SK-N-SH (cell line): ENCODE measurements around the gene ADAMTS3. TPM values are rescaled to one million over a fixed set of nuclear protein-coding genes. Genes with fewer than 3 reads are reported as not detected.

Experiments
- CTCF ChIA-PET: fragments of 300-600, 350-600 bp; formaldehyde crosslinking; extraction: SDS; loops from one replicate; lab custom pipeline; 2021; lab: Yijun Ruan, JAX
- POLR2A ChIA-PET: fragments of 350-600 bp; sonication (Branson Sonifier 250); formaldehyde crosslinking; extraction: SDS; loops from one replicate; lab custom pipeline; 2020; ENCODE audit warnings: antibody characterized with exemption, inconsistent platforms; lab: Yijun Ruan, JAX
- DNase-seq: peaks from one replicate; pipeline ENCODE4 v3.0.0; 2012
- H2AFZ ChIP-seq: fragments of 200-600 bp; sonication (generic); 2 replicates; pipeline ENCODE4 v1.8.1; 2016; ENCODE audit warnings: antibody characterized with exemption, mild to moderate bottlenecking, low read depth
- H3F3A ChIP-seq: fragments of 200-600 bp; sonication (generic); replicated peaks from 2 replicates; pipeline ENCODE3; 2016; ENCODE audit warnings: antibody characterized with exemption, mild to moderate bottlenecking; ENCODE audit not compliant: insufficient read depth
- H3K27ac ChIP-seq, 2 experiments: fragments of 200-500 bp in 1 of 2; fragments of 200-600 bp in 1 of 2; sonication (Bioruptor generic) in 1 of 2; sonication (generic), shearing (Covaris generic) in 1 of 2; 2 replicates each; pipeline versions ENCODE4 v1.5.1 to v1.6.1; 2014 to 2016; ENCODE audit warnings: low read depth in 2 of 2, inconsistent platforms in 1 of 2, low read length in 1 of 2, mild to moderate bottlenecking in 1 of 2, mixed read lengths in 1 of 2
- H3K27me3 ChIP-seq: fragments of 200-600 bp; sonication (generic), shearing (Covaris generic); 2 replicates; pipeline ENCODE4 v1.6.1; 2016; ENCODE audit warnings: mixed run types; ENCODE audit not compliant: insufficient read depth
- H3K36me3 ChIP-seq, 2 experiments: fragments of 200-500 bp in 1 of 2; fragments of 200-600 bp in 1 of 2; sonication (Bioruptor generic) in 1 of 2; sonication (generic) in 1 of 2; replicated peaks in 1 of 2; 2 replicates each; pipeline versions ENCODE3 to v1.5.1; 2014 to 2016; ENCODE audit warnings: low read length in 1 of 2, mild to moderate bottlenecking in 1 of 2; ENCODE audit not compliant: insufficient read depth in 2 of 2, control insufficient read depth in 1 of 2
- H3K4me1 ChIP-seq, 2 experiments: fragments of 200-500 bp in 1 of 2; fragments of 200-600 bp in 1 of 2; sonication (Bioruptor generic) in 1 of 2; sonication (generic), shearing (Covaris generic) in 1 of 2; 2 replicates each; pipeline versions ENCODE4 v1.5.1 to v1.6.1; 2014 to 2016; ENCODE audit warnings: low read depth in 1 of 2, low read length in 1 of 2, mixed run types in 1 of 2; ENCODE audit not compliant: insufficient read depth in 2 of 2, control insufficient read depth in 1 of 2
- H3K4me2 ChIP-seq: fragments of 200-600 bp; sonication (generic), shearing (Covaris generic); 2 replicates; pipeline ENCODE4 v1.6.1; 2017; ENCODE audit warnings: mixed run types
- H3K4me3 ChIP-seq, 2 experiments: fragments of 200-500 bp in 1 of 2; fragments of 200-600 bp in 1 of 2; sonication (Bioruptor generic) in 1 of 2; sonication (generic), shearing (Covaris generic) in 1 of 2; 2 replicates each; pipeline versions ENCODE4 v1.5.1 to v1.8.1; 2014 to 2016; ENCODE audit warnings: low read depth in 2 of 2, inconsistent platforms in 1 of 2, low read length in 1 of 2, mild to moderate bottlenecking in 1 of 2, mixed read lengths in 1 of 2, moderate library complexity in 1 of 2
- H3K79me2 ChIP-seq: fragments of 200-600 bp; sonication (generic); 2 replicates; pipeline ENCODE4 v1.8.1; 2017; ENCODE audit warnings: mild to moderate bottlenecking; ENCODE audit not compliant: insufficient read depth
- H3K9ac ChIP-seq: fragments of 200-600 bp; sonication (generic); 2 replicates; pipeline ENCODE4 v1.6.1; 2017; ENCODE audit warnings: mixed run types
- H3K9me2 ChIP-seq: fragments of 200-600 bp; sonication (generic); 2 replicates; pipeline ENCODE4 v1.6.1; 2017; ENCODE audit warnings: mixed run types
- H3K9me3 ChIP-seq: fragments of 200-600 bp; sonication (generic); 2 replicates; pipeline ENCODE4 v1.6.1; 2017; ENCODE audit warnings: mixed run types, mild to moderate bottlenecking, moderate library complexity
- H4K20me1 ChIP-seq: fragments of 200-600 bp; sonication (generic); 2 replicates; pipeline ENCODE4 v1.6.1; 2017; ENCODE audit warnings: mild to moderate bottlenecking, mixed run types; ENCODE audit not compliant: insufficient read depth
- CHD2 ChIP-seq: fragments of 150-350 bp; IDR thresholded peaks from 2 replicates; pipeline ENCODE4 v1.6.1; 2018; ENCODE audit warnings: low read length; ENCODE audit not compliant: partially characterized antibody
- FOSL2 ChIP-seq: IDR thresholded peaks from 2 replicates; pipeline ENCODE4 v1.4.0; 2012; ENCODE audit warnings: low read depth, mild to moderate bottlenecking, moderate library complexity, borderline replicate concordance
- FOXJ3 ChIP-seq: sonication (generic); formaldehyde crosslinking; IDR thresholded peaks from 2 replicates; pipeline ENCODE4 v1.5.1; 2020; ENCODE audit warnings: mild to moderate bottlenecking, missing genetic modification reagents
- FOXM1 ChIP-seq: IDR thresholded peaks from 2 replicates; pipeline ENCODE4 v1.4.0; 2012; ENCODE audit warnings: low read depth, mild to moderate bottlenecking
- JUND ChIP-seq: IDR thresholded peaks from 2 replicates; pipeline ENCODE4 v1.4.0; 2012
- NFIC ChIP-seq: IDR thresholded peaks from 2 replicates; pipeline ENCODE4 v1.4.0; 2012; ENCODE audit warnings: borderline replicate concordance
- NRF1 ChIP-seq: IDR thresholded peaks from 2 replicates; pipeline ENCODE4 v1.6.1; 2012; ENCODE audit warnings: low read depth, mild to moderate bottlenecking, low read length
- RXRA ChIP-seq: IDR thresholded peaks from 2 replicates; pipeline ENCODE4 v1.4.0; 2012; ENCODE audit warnings: low read depth, mild to moderate bottlenecking, borderline replicate concordance
- SIN3A ChIP-seq: IDR thresholded peaks from 2 replicates; pipeline ENCODE4 v1.6.1; 2012; ENCODE audit warnings: low read depth, mild to moderate bottlenecking, low read length, moderate library complexity, borderline replicate concordance
- USF1 ChIP-seq: IDR thresholded peaks from 2 replicates; pipeline ENCODE4 v1.4.0; 2012; ENCODE audit warnings: low read depth, borderline replicate concordance
- WGBS: methylation state at CpG from one replicate; pipeline ENCODE4 v1.1.6; 2017; ENCODE audit warnings: low lambda C conversion rate; 5-methylcytosine and 5-hydroxymethylcytosine counted together
- polyA plus RNA-seq, 3 experiments: library from polyadenylated mRNA; depleted of rRNA; stranded (reverse); fragments of >200 nt; gene quantifications; 2 replicates each; pipeline ENCODE4 v1.2.3, GENCODE V29; 2012
- TF ChIP-seq, protein P1 (sequence below): IDR thresholded peaks from 2 replicates; pipeline ENCODE4 v1.6.1; 2012; ENCODE audit warnings: mild to moderate bottlenecking, low read depth, low read length, moderate library complexity

Gene ADAMTS3
- polyA plus RNA-seq, 1 of the 3 experiments (the other 2 are of a cell fraction) = 0.99 TPM

DNA sequence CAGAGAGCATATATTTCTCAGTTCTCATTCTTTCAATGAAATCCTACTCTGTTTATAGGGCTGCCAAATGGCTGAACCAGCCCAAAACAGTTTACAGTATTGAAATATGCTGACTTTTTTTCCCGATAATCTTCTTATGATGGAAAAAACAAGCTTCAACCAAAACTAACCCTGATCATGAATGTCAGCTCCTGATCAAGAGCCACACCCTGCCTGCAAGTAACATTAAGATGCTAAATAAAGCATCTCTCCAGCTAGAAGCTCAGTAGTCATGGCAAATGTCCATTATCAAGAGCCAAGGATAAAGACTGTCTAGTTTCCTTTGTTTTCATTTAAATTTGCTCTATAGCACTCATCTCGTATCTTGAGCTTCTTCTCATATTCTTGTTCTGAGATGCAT, 136.0 kb downstream of the ADAMTS3 start:
- no peak overlapping the region for H3K4me2 ChIP-seq
- H3F3A ChIP-seq = no peaks in the 10 kb centered on the region
- no peak for DNase-seq
- no peak overlapping the region for H3K4me3 ChIP-seq
- H3K9me2 ChIP-seq = no peaks in the 10 kb centered on the region
- H4K20me1 ChIP-seq = no peaks in the 10 kb centered on the region
- no peaks in the 10 kb centered on the region for H3K9me3 ChIP-seq
- H2AFZ ChIP-seq = no peak overlapping the region
- H3K9ac ChIP-seq = no peak overlapping the region
- no peaks in the 10 kb centered on the region for H3K36me3 ChIP-seq
- 77% methylated on average over 2 of the region's 2 CpGs for WGBS
- TF ChIP-seq SIN3A (no peak), FOXM1 (no peak), FOSL2 (no peak), RXRA (no peak), NFIC (no peak), USF1 (no peak)
- TF ChIP-seq, protein P1, sequence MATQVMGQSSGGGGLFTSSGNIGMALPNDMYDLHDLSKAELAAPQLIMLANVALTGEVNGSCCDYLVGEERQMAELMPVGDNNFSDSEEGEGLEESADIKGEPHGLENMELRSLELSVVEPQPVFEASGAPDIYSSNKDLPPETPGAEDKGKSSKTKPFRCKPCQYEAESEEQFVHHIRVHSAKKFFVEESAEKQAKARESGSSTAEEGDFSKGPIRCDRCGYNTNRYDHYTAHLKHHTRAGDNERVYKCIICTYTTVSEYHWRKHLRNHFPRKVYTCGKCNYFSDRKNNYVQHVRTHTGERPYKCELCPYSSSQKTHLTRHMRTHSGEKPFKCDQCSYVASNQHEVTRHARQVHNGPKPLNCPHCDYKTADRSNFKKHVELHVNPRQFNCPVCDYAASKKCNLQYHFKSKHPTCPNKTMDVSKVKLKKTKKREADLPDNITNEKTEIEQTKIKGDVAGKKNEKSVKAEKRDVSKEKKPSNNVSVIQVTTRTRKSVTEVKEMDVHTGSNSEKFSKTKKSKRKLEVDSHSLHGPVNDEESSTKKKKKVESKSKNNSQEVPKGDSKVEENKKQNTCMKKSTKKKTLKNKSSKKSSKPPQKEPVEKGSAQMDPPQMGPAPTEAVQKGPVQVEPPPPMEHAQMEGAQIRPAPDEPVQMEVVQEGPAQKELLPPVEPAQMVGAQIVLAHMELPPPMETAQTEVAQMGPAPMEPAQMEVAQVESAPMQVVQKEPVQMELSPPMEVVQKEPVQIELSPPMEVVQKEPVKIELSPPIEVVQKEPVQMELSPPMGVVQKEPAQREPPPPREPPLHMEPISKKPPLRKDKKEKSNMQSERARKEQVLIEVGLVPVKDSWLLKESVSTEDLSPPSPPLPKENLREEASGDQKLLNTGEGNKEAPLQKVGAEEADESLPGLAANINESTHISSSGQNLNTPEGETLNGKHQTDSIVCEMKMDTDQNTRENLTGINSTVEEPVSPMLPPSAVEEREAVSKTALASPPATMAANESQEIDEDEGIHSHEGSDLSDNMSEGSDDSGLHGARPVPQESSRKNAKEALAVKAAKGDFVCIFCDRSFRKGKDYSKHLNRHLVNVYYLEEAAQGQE = no peak
- TF ChIP-seq, all 33 proteins: peak for 0
- POLR2A ChIA-PET = no interaction called here
- H3K79me2 ChIP-seq = no peaks in the 10 kb centered on the region
- no peak overlapping the region for H3K27ac ChIP-seq
- H3K27me3 ChIP-seq = no peaks in the 10 kb centered on the region
- H3K4me1 ChIP-seq = peaks cover 0 to 2% of the 10 kb centered on the region in 2 experiments; a peak in 2 of 4 replicates
- CTCF ChIA-PET = interaction anchor here (0.7 to 2.5 kb wide), 5 partner anchors 11 to 137 kb away, joined by 3 to 8 read pairs (median 5); no protein-coding TSS in a partner anchor

DNA sequence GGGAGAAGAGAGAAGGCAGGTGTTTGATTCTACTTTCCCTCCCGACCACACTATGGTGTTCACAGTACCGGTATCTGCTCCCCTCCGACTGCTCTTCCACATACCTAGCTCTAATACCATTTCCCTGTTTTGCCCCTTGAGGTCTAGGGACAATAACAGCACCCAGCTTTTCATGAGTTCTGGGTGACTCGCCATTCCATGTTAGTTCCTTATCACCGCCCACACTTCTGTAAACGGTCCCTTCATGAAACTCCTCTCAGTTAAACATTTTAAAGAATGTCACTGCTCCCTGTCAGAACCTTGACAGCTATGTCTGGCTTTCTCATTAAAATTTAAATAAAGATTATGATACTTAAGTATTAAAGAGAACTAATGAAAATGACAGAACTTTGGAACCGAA, 136.7 kb downstream of the ADAMTS3 start:
- no peak for TF ChIP-seq JUND
- TF ChIP-seq, protein P1 = no peak
- TF ChIP-seq CHD2 = no peak
- no peak for TF ChIP-seq NRF1
- TF ChIP-seq RXRA = no peak
- no peak for TF ChIP-seq FOXJ3 (CRISPR knock-in tag)
- Histone ChIP-seq H3K79me2 (no peaks in the 10 kb centered on the region), H3K36me3 (no peaks in the 10 kb centered on the region), H3K9me3 (no peaks in the 10 kb centered on the region), H3K9ac (no peak overlapping the region), H2AFZ (no peak overlapping the region), H3K4me1 (peaks cover 0 to 2% of the 10 kb centered on the region in 2 experiments; a peak in 2 of 4 replicates), H3K27me3 (no peaks in the 10 kb centered on the region), H3K4me2 (no peak overlapping the region), H3K9me2 (no peaks in the 10 kb centered on the region), H3K4me3 (no peak overlapping the region), H3F3A (no peaks in the 10 kb centered on the region), H4K20me1 (no peaks in the 10 kb centered on the region), H3K27ac (no peak overlapping the region)
- DNase-seq = no peak
- ChIA-PET POLR2A (no interaction called here), CTCF (interaction anchor here (1.1 to 1.6 kb wide), 2 partner anchors 28 to 36 kb away, joined by 3 to 6 read pairs; no protein-coding TSS in a partner anchor)
- 91% methylated on average over 7 of the region's 7 CpGs for WGBS
